ENCODE measurements around the gene TMEM243. TPM values are rescaled to one million over a fixed set of nuclear protein-coding genes. Genes with fewer than 3 reads are reported as not detected.

Gene TMEM243
- total and polyA plus RNA-seq, 8 donors, result 13.4 to 23.1 (median 15.2) TPM

GRCh38 chr7:87234949-87235348 is 15.4 kb upstream of the TMEM243 start:
- DNase-seq (no peak), ATAC-seq (no peak), FAIRE-seq (no peak)
- Histone ChIP-seq H3K27ac (no peak overlapping the region), H3K36me3 (no peaks in the 10 kb centered on the region), H3K27me3 (peaks cover 0 to 8% (median 0%) of the 10 kb centered on the region in 4 donors), H3K4me3 (no peak overlapping the region), H3K4me1 (peaks cover 5 to 9% (median 9%) of the 10 kb centered on the region in 3 donors), H3K9me3 (no peaks in the 10 kb centered on the region)
- no peak for TF ChIP-seq CTCF (IDR thresholded peaks at IDR 0.05)
- intact Hi-C loops (cut with DNase I), result loop anchor here in 2 of 3 donors (5.0 kb wide), 2 partner anchors 293 to 313 kb away; no protein-coding TSS in a partner anchor

GRCh38 chr7:87231711-87232110 is 12.2 kb upstream of the TMEM243 start:
- intact Hi-C loops (cut with DNase I), result no loop called here
- no peak for TF ChIP-seq CTCF (IDR thresholded peaks at IDR 0.05)
- ATAC-seq, result peak; percentile 57 to 70 (median 62)
- DNase-seq, result no peak
- Histone ChIP-seq H3K36me3 (no peaks in the 10 kb centered on the region), H3K27ac (no peak overlapping the region), H3K9me3 (no peaks in the 10 kb centered on the region), H3K27me3 (no peaks in the 10 kb centered on the region), H3K4me1 (peaks cover 5 to 9% (median 9%) of the 10 kb centered on the region in 3 donors), H3K4me3 (no peak overlapping the region)
- FAIRE-seq, result no peak

- intact Hi-C loops (cut with DNase I), result no loop called here
- H3K4me3 ChIP-seq, result no peak overlapping the region
- TF ChIP-seq CTCF (IDR thresholded peaks at IDR 0.05), result no peak
- DNase-seq, result peak; percentile 57 to 86 (median 75)
- peaks cover 5 to 9% (median 9%) of the 10 kb centered on the region in 3 donors for H3K4me1 ChIP-seq
- no peaks in the 10 kb centered on the region for H3K36me3 ChIP-seq
- H3K27me3 ChIP-seq, result no peaks in the 10 kb centered on the region
- H3K27ac ChIP-seq, result no peak overlapping the region
- peak; percentile 90 to 99 (median 95) for ATAC-seq
- no peak for FAIRE-seq
- 14 to 21% methylated on average over 7 of the region's 7 CpGs for WGBS, 2 donors
- H3K9me3 ChIP-seq, result no peaks in the 10 kb centered on the region
Observed at GRCh38 chr7:87231258-87231657, 11.7 kb upstream of the TMEM243 start.

- H3K27ac ChIP-seq, result no peak overlapping the region
- FAIRE-seq, result no peak
- H3K4me1 ChIP-seq, result peaks cover 4 to 5% (median 4%) of the 10 kb centered on the region in 3 donors
Observed at GRCh38 chr7:87226495-87226894, 7.0 kb upstream of the TMEM243 start.

More at GRCh38 chr7:87226495-87226894, 7.0 kb upstream of the TMEM243 start:
- intact Hi-C loops (cut with DNase I), result no loop called here
- 73 to 79% methylated on average over 3 of the region's 3 CpGs for WGBS, 2 donors
- DNase-seq (no peak), ATAC-seq (no peak)
- Histone ChIP-seq H3K36me3 (no peaks in the 10 kb centered on the region), H3K9me3 (no peaks in the 10 kb centered on the region), H3K4me3 (no peak overlapping the region), H3K27me3 (no peaks in the 10 kb centered on the region)
- no peak for TF ChIP-seq CTCF (IDR thresholded peaks at IDR 0.05)
